Measurements from ENCODE around the gene RGS7. TPM values are rescaled to one million over a fixed set of nuclear protein-coding genes. Genes with fewer than 3 reads are reported as not detected.

The RGS7 gene
- total RNA-seq, 1 experiment from 2014 or later = 0.10 TPM

GRCh38 chr1:241203817-241204216 is 153.2 kb downstream of the RGS7 start:
- BruUV-seq (replicated peaks) = no TSS peak

GRCh38 chr1:241202401-241202800 is 154.6 kb downstream of the RGS7 start:
- H3K9me3 ChIP-seq (ENCODE audit: control insufficient read depth, insufficient read depth, low read depth, low read length) = no peaks in the 10 kb centered on the region
- in situ Hi-C loops (cut with HindIII; ENCODE audit: low pct_unique_long_range_greater_than_20kb, low sequenced_read_pairs) (no loop called here), intact Hi-C loops (cut with micrococcal nuclease; ENCODE audit: unreplicated experiment) (no loop called here)
- no peak for ATAC-seq
- H3K4me3 ChIP-seq (ENCODE audit: low read depth in 2 of 2, low read length in 2 of 2) = no peak overlapping the region
- no peak for DNase-seq (ENCODE audit: low read depth, low spot score)
- TF ChIP-seq POLR2AphosphoS5 (IDR thresholded peaks at IDR 0.05; ENCODE audit: low read depth, low read length) = no peak
- TF ChIP-seq, protein P1, sequence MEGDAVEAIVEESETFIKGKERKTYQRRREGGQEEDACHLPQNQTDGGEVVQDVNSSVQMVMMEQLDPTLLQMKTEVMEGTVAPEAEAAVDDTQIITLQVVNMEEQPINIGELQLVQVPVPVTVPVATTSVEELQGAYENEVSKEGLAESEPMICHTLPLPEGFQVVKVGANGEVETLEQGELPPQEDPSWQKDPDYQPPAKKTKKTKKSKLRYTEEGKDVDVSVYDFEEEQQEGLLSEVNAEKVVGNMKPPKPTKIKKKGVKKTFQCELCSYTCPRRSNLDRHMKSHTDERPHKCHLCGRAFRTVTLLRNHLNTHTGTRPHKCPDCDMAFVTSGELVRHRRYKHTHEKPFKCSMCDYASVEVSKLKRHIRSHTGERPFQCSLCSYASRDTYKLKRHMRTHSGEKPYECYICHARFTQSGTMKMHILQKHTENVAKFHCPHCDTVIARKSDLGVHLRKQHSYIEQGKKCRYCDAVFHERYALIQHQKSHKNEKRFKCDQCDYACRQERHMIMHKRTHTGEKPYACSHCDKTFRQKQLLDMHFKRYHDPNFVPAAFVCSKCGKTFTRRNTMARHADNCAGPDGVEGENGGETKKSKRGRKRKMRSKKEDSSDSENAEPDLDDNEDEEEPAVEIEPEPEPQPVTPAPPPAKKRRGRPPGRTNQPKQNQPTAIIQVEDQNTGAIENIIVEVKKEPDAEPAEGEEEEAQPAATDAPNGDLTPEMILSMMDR (IDR thresholded peaks at IDR 0.05) = no peak
- TF ChIP-seq SIN3A (IDR thresholded peaks at IDR 0.05; ENCODE audit: borderline replicate concordance, insufficient read depth, low read depth, low read length) = no peak
- TF ChIP-seq, protein P2, sequence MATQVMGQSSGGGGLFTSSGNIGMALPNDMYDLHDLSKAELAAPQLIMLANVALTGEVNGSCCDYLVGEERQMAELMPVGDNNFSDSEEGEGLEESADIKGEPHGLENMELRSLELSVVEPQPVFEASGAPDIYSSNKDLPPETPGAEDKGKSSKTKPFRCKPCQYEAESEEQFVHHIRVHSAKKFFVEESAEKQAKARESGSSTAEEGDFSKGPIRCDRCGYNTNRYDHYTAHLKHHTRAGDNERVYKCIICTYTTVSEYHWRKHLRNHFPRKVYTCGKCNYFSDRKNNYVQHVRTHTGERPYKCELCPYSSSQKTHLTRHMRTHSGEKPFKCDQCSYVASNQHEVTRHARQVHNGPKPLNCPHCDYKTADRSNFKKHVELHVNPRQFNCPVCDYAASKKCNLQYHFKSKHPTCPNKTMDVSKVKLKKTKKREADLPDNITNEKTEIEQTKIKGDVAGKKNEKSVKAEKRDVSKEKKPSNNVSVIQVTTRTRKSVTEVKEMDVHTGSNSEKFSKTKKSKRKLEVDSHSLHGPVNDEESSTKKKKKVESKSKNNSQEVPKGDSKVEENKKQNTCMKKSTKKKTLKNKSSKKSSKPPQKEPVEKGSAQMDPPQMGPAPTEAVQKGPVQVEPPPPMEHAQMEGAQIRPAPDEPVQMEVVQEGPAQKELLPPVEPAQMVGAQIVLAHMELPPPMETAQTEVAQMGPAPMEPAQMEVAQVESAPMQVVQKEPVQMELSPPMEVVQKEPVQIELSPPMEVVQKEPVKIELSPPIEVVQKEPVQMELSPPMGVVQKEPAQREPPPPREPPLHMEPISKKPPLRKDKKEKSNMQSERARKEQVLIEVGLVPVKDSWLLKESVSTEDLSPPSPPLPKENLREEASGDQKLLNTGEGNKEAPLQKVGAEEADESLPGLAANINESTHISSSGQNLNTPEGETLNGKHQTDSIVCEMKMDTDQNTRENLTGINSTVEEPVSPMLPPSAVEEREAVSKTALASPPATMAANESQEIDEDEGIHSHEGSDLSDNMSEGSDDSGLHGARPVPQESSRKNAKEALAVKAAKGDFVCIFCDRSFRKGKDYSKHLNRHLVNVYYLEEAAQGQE (IDR thresholded peaks at IDR 0.05; ENCODE audit: insufficient read depth in 1 of 2, low read depth in 2 of 2, low read length in 1 of 2) = no peak
- TF ChIP-seq TCF7L2 (IDR thresholded peaks at IDR 0.05; ENCODE audit: low read depth, low read length) = no peak
- H3K27me3 ChIP-seq (ENCODE audit: control insufficient read depth, insufficient read depth, low read length) = no peaks in the 10 kb centered on the region
- CTCF ChIA-PET = no interaction called here
- POLR2A ChIA-PET = no interaction called here
- no TSS peak for BruUV-seq (replicated peaks)
- H3K36me3 ChIP-seq (ENCODE audit: control insufficient read depth, insufficient read depth, low read length) = no peaks in the 10 kb centered on the region
- H3K4me1 ChIP-seq (ENCODE audit: control insufficient read depth, insufficient read depth, low read length) = no peaks in the 10 kb centered on the region
- no peak overlapping the region for H3K27ac ChIP-seq (ENCODE audit: low read length)

More at GRCh38 chr1:241203817-241204216, 153.2 kb downstream of the RGS7 start:
- in situ Hi-C loops (cut with HindIII; ENCODE audit: low pct_unique_long_range_greater_than_20kb, low sequenced_read_pairs) = no loop called here
- no peak overlapping the region for H3K27ac ChIP-seq (ENCODE audit: low read length)
- H3K27me3 ChIP-seq (ENCODE audit: control insufficient read depth, insufficient read depth, low read length) = no peaks in the 10 kb centered on the region
- POLR2A ChIA-PET = no interaction called here
- no peaks in the 10 kb centered on the region for H3K4me1 ChIP-seq (ENCODE audit: control insufficient read depth, insufficient read depth, low read length)
- no peaks in the 10 kb centered on the region for H3K9me3 ChIP-seq (ENCODE audit: control insufficient read depth, insufficient read depth, low read depth, low read length)
- intact Hi-C loops (cut with micrococcal nuclease; ENCODE audit: unreplicated experiment) = no loop called here
- ATAC-seq (no peak), DNase-seq (ENCODE audit: low read depth, low spot score) (no peak)
- TF ChIP-seq TCF7L2 (IDR thresholded peaks at IDR 0.05; ENCODE audit: low read depth, low read length) = no peak
- TF ChIP-seq, protein P2 (IDR thresholded peaks at IDR 0.05; ENCODE audit: insufficient read depth in 1 of 2, low read depth in 2 of 2, low read length in 1 of 2) = no peak
- TF ChIP-seq POLR2AphosphoS5 (IDR thresholded peaks at IDR 0.05; ENCODE audit: low read depth, low read length) = no peak
- no peak for TF ChIP-seq SIN3A (IDR thresholded peaks at IDR 0.05; ENCODE audit: borderline replicate concordance, insufficient read depth, low read depth, low read length)
- TF ChIP-seq, protein P1 (IDR thresholded peaks at IDR 0.05) = no peak
- no peaks in the 10 kb centered on the region for H3K36me3 ChIP-seq (ENCODE audit: control insufficient read depth, insufficient read depth, low read length)
- no peak overlapping the region for H3K4me3 ChIP-seq (ENCODE audit: low read depth in 2 of 2, low read length in 2 of 2)
- CTCF ChIA-PET = no interaction called here
